Esophagus squamous epithelium (tissue), 5 donors: ENCODE measurements around the gene OR6C65. TPM values are rescaled to one million over a fixed set of nuclear protein-coding genes. Genes with fewer than 3 reads are reported as not detected.
A peak's percentile ranks its signal among the peaks of the same experiment; 100 is the strongest.
"Not testable (repeated sequence)": the region's sequence is repeated elsewhere in the genome, so short reads cannot be mapped to it uniquely, and the experiment has no call there.

ENCODE experiments used
- DNase-seq: peaks from one replicate; lab custom pipeline; 2025; lab: John Stamatoyannopoulos, UW
- H3K27ac ChIP-seq, 4 donors: fragments of 200-600 bp; sonication (generic); one replicate each; pipeline ENCODE4 v1.5.1; 2016 to 2019; ENCODE audit warnings: mild to moderate bottlenecking in 1 of 4
- H3K27me3 ChIP-seq, 4 donors: fragments of 200-600 bp; sonication (generic); 1 replicate in 3 of 4; 2 replicates in 1 of 4; pipeline versions ENCODE4 v1.5.1 to v1.6.0; 2017 to 2021; ENCODE audit warnings: antibody characterized with exemption in 1 of 4
- H3K36me3 ChIP-seq, 3 donors: fragments of 200-600 bp; sonication (generic); one replicate each; pipeline ENCODE4 v1.5.1; 2016 to 2019
- H3K4me1 ChIP-seq, 3 donors: fragments of 200-600 bp; sonication (generic); one replicate each; pipeline ENCODE4 v1.5.1; 2017 to 2019
- H3K4me3 ChIP-seq, 4 donors: fragments of 200-600 bp; sonication (generic); 1 replicate in 3 of 4; 2 replicates in 1 of 4; pipeline ENCODE4 v1.5.1; 2016 to 2019; ENCODE audit warnings: mild to moderate bottlenecking in 2 of 4, moderate library complexity in 1 of 4
- H3K9me3 ChIP-seq, 3 donors: fragments of 200-600 bp; sonication (generic); one replicate each; pipeline ENCODE4 v1.5.1; 2016 to 2019
- POLR2A ChIP-seq, 4 donors: fragments of 450-650 bp; IDR thresholded peaks; one replicate each; pipeline ENCODE4 v1.6.1; 2017; ENCODE audit warnings: antibody characterized with exemption in 4 of 4, mild to moderate bottlenecking in 4 of 4, moderate library complexity in 3 of 4
- WGBS, 2 donors: methylation state at CpG; one replicate each; pipeline ENCODE4 v1.1.5; 2018; 5-methylcytosine and 5-hydroxymethylcytosine counted together
- intact Hi-C: fragments of 100-400 bp; cut with DNase I; formaldehyde crosslinking; loops from one replicate; pipeline ENCODE4 v1.15.0; 2022
- total RNA-seq, 4 donors: library from RNA; depleted of rRNA; stranded (reverse); fragments of >200 nt; gene quantifications; one replicate each; pipeline ENCODE4 v1.1.0, GENCODE V29; 2016
- TF ChIP-seq, protein P1 (sequence below), 6 experiments: fragments of 450-650 bp in 4 of 6; fragments of 200-600 bp in 2 of 6; sonication (generic) in 2 of 6; IDR thresholded peaks; one replicate each; pipeline ENCODE4 v1.5.1; 2016 to 2019; ENCODE audit warnings: antibody characterized with exemption in 6 of 6, mild to moderate bottlenecking in 4 of 6, moderate library complexity in 4 of 6
- donor health status: DM: yes; HTN: yes; CAD: no.

The OR6C65 gene
- total RNA-seq, 4 donors from 2014 or later, result not detected

- DNase-seq, result no peak
- H3K27me3 ChIP-seq, result no peaks in the 10 kb centered on the region
Measured at GRCh38 chr12:55392032-55392795, 8.1 kb upstream of the OR6C65 start.

GRCh38 chr12:55396326-55396725, 4.0 kb upstream of the OR6C65 start:
- intact Hi-C loops, result no loop called here
- no peaks in the 10 kb centered on the region for H3K9me3 ChIP-seq
- H3K36me3 ChIP-seq, result no peaks in the 10 kb centered on the region
- H3K4me3 ChIP-seq, result no peak overlapping the region
- no peaks in the 10 kb centered on the region for H3K4me1 ChIP-seq
- TF ChIP-seq POLR2A (IDR thresholded peaks at IDR 0.05), result no peak
- TF ChIP-seq, protein P1, sequence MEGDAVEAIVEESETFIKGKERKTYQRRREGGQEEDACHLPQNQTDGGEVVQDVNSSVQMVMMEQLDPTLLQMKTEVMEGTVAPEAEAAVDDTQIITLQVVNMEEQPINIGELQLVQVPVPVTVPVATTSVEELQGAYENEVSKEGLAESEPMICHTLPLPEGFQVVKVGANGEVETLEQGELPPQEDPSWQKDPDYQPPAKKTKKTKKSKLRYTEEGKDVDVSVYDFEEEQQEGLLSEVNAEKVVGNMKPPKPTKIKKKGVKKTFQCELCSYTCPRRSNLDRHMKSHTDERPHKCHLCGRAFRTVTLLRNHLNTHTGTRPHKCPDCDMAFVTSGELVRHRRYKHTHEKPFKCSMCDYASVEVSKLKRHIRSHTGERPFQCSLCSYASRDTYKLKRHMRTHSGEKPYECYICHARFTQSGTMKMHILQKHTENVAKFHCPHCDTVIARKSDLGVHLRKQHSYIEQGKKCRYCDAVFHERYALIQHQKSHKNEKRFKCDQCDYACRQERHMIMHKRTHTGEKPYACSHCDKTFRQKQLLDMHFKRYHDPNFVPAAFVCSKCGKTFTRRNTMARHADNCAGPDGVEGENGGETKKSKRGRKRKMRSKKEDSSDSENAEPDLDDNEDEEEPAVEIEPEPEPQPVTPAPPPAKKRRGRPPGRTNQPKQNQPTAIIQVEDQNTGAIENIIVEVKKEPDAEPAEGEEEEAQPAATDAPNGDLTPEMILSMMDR (IDR thresholded peaks at IDR 0.05), result no peak
- no peak for DNase-seq
- 40 to 79% methylated on average over 1 of the region's 1 CpG for WGBS, 2 donors
- no peak overlapping the region for H3K27ac ChIP-seq
- no peaks in the 10 kb centered on the region for H3K27me3 ChIP-seq

More at GRCh38 chr12:55392032-55392795, 8.1 kb upstream of the OR6C65 start:
- Histone ChIP-seq H3K27ac (no peak overlapping the region), H3K4me1 (no peaks in the 10 kb centered on the region), H3K9me3 (no peaks in the 10 kb centered on the region), H3K4me3 (no peak overlapping the region), H3K36me3 (no peaks in the 10 kb centered on the region)
- intact Hi-C loops, result no loop called here
- TF ChIP-seq POLR2A (IDR thresholded peaks at IDR 0.05), result no peak
- TF ChIP-seq, protein P1 (IDR thresholded peaks at IDR 0.05), result no peak
- 74 to 80% methylated on average over 6 to 9 of the region's 23 CpGs for WGBS, 2 donors

- no peak for TF ChIP-seq POLR2A (IDR thresholded peaks at IDR 0.05)
- TF ChIP-seq, protein P1 (IDR thresholded peaks at IDR 0.05), result no peak
Measured at GRCh38 chr12:55407866-55408265, 7.5 kb downstream of the OR6C65 start.

DNA sequence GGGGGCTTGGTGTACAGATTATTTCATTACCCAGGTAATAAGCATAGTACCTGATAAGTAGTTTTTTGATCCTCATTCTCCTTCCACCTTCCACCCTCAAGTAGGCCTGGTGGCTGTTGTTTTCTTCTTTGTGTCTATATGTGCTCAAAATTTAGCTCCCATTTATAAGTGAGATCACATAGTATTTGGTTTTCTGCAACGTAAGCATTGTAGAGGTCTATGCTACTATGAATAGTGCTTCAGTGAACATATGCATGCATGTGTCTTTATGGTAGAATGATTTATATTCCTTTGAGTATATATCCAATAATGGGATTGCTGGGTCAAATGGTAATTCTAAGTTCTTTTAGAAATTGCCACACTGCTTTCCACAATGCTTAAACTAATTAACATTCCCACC, 8.8 kb downstream of the OR6C65 start:
- H3K4me1 ChIP-seq, H3K36me3 ChIP-seq, H3K4me3 ChIP-seq, intact Hi-C loops, H3K9me3 ChIP-seq, H3K27me3 ChIP-seq, H3K27ac ChIP-seq, DNase-seq: not testable (repeated sequence)
- WGBS, 2 donors, result 72 to 73% methylated on average over 1 of the region's 1 CpG

More at GRCh38 chr12:55407866-55408265, 7.5 kb downstream of the OR6C65 start:
- no peak overlapping the region for H3K4me3 ChIP-seq
- no peaks in the 10 kb centered on the region for H3K4me1 ChIP-seq
- intact Hi-C loops, result no loop called here
- 57 to 71% methylated on average over 1 of the region's 1 CpG for WGBS, 2 donors
- DNase-seq, result no peak
- no peaks in the 10 kb centered on the region for H3K9me3 ChIP-seq
- no peaks in the 10 kb centered on the region for H3K27me3 ChIP-seq
- no peaks in the 10 kb centered on the region for H3K36me3 ChIP-seq
- H3K27ac ChIP-seq, result no peak overlapping the region

DNA sequence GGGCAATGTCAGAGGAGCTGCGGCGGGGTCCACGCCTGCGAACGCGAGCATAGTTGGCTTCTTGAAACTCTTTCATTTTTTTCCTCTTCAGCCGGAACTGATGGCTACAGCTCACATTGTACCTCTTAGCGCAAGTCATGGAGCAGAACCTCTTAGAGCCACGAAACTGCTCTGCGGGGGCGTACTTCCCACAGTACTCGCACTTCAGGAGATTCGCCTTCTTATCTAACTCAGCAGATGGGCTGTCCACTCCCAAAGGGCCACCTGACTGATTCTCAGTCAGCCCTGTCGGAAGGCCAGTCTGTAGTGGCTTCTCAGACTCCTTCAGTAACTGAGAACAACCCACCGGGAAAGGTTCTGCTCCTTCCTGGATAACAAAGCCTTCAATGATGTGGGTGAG, 11.8 kb downstream of the OR6C65 start:
- 91 to 96% methylated on average over 6 to 8 of the region's 15 CpGs for WGBS, 2 donors
- DNase-seq, H3K4me1 ChIP-seq, H3K4me3 ChIP-seq, intact Hi-C loops, H3K9me3 ChIP-seq, H3K27me3 ChIP-seq, H3K27ac ChIP-seq, H3K36me3 ChIP-seq: not testable (repeated sequence)

GRCh38 chr12:55413498-55414388, 13.4 kb downstream of the OR6C65 start:
- intact Hi-C loops, DNase-seq, H3K9me3 ChIP-seq: not testable (repeated sequence)

GRCh38 chr12:55414396-55414823, 14.1 kb downstream of the OR6C65 start:
- H3K9me3 ChIP-seq, H3K27ac ChIP-seq, intact Hi-C loops, H3K27me3 ChIP-seq, H3K4me1 ChIP-seq, DNase-seq, H3K36me3 ChIP-seq: not testable (repeated sequence)
- peak overlapping the region in 1 of 4 donors; percentile 37 for H3K4me3 ChIP-seq
- no CpG with 5 or more reads among the region's 11 CpGs for WGBS, 2 donors

More at GRCh38 chr12:55413498-55414388, 13.4 kb downstream of the OR6C65 start:
- H3K27me3 ChIP-seq, H3K4me3 ChIP-seq, H3K36me3 ChIP-seq, H3K4me1 ChIP-seq, H3K27ac ChIP-seq: not testable (repeated sequence)
- WGBS, 2 donors, result 83% methylated on average over 5 of the region's 6 CpGs; no CpG with 5 or more reads in 1 of the 2 donors

GRCh38 chr12:55414889-55415288, 14.6 kb downstream of the OR6C65 start:
- H3K27me3 ChIP-seq, H3K27ac ChIP-seq, DNase-seq, intact Hi-C loops, H3K4me1 ChIP-seq, H3K36me3 ChIP-seq, H3K9me3 ChIP-seq: not testable (repeated sequence)
- whole genome bisulfite sequencing, 2 donors, result 2 to 19% methylated on average over 3 to 5 of the region's 34 CpGs
- H3K4me3 ChIP-seq, result peak overlapping the region in 1 of 4 donors; percentile 37
